T-helper 2 cell treated with Interferon-gamma antibody and Interleukin-4, amounts not matched to agents 5 μg/mL and 100 μg/mL, for 36 hours (primary cell): ENCODE measurements around the gene PPP2R5D.

Source experiments
- DNase-seq: peaks from one replicate; pipeline ENCODE4 v3.0.0; 2021; ENCODE audit warnings: low spot score
- H3K27ac Mint-ChIP-seq: one replicate; pipeline ENCODE4 v1.8.0; 2021; ENCODE audit warnings: mild to moderate bottlenecking, mixed read lengths
- H3K27me3 Mint-ChIP-seq: one replicate; pipeline ENCODE4 v1.8.0; 2021; ENCODE audit warnings: low read depth, mixed read lengths
- H3K36me3 Mint-ChIP-seq: one replicate; pipeline ENCODE4 v1.8.0; 2021; ENCODE audit warnings: low read depth, mixed read lengths
- H3K4me1 Mint-ChIP-seq: one replicate; pipeline ENCODE4 v1.8.0; 2021; ENCODE audit warnings: low read depth, mixed read lengths
- H3K4me3 Mint-ChIP-seq: one replicate; pipeline ENCODE4 v1.8.0; 2022; ENCODE audit warnings: mild to moderate bottlenecking, moderate library complexity, mixed read lengths
- H3K9me3 Mint-ChIP-seq: one replicate; pipeline ENCODE4 v1.8.0; 2021; ENCODE audit warnings: mixed read lengths

PPP2R5D gene

DNA sequence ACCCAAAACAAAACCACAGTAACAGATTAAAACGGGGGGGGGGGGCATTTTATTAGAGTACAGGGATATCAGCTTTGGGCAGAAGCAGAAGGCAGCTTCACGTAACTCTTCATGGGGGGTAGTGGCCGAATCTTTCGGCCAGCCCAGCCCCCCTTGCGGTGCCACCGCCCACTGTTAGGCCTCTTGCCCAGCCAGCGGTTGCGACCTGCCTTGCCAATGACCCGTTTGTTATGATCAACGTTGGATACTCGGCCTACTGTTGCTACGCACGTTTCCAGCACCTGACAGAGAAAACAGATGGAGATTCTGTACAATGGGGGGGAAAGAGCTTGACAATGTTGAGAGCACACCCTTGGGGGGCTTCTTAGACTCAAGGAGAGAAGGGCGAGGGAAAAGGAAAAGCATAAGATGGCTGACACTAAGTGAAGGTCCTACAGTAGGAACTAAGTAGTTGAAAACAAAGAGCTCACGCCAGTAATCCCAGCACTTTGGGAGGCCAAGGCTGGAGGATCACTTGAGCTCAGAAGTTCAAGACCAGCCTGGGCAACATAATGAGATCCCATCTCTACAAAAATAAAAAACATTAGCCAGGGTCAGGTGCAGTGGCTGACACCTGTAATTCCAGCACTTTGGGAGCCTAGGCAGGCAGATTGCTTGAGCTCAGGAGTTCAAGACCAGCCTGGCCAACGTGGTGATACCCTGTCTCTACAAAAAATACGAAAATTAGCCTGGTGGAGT lies 70.0 kb downstream of the PPP2R5D start:
- no peak for DNase-seq
- Mint-ChIP-seq H3K27me3 (no peaks in the 10 kb centered on the region), H3K27ac (peak overlapping the region; percentile 99), H3K4me3 (peak overlapping the region; percentile 99), H3K4me1 (peaks cover 43% of the 10 kb centered on the region), H3K36me3 (peaks cover 34% of the 10 kb centered on the region), H3K9me3 (no peaks in the 10 kb centered on the region)

DNA sequence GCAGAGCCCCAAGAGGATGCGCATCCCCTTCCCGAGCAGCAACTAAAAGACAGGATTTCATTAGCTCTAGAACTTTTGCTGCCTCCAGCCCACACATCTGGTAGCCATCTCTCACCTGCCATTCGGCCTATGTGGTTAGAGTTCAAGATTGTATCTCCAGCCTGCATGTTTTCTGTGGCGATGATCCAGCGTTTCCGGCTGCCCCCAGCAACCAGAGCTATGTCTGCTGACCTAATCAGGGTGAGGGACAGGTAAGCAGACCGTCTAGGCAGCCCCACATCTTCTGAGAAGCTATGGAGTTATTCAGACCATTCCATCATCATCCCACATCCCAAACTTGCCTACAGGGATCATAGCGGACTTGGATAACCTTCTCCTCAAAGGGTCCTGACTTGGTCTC lies 71.6 kb downstream of the PPP2R5D start:
- H3K36me3 Mint-ChIP-seq: peaks cover 24% of the 10 kb centered on the region
- H3K27ac Mint-ChIP-seq: peak overlapping the region; percentile 11
- H3K9me3 Mint-ChIP-seq: no peaks in the 10 kb centered on the region
- H3K4me3 Mint-ChIP-seq: no peak overlapping the region
- DNase-seq: no peak
- H3K4me1 Mint-ChIP-seq: peaks cover 46% of the 10 kb centered on the region
- H3K27me3 Mint-ChIP-seq: no peaks in the 10 kb centered on the region

DNA sequence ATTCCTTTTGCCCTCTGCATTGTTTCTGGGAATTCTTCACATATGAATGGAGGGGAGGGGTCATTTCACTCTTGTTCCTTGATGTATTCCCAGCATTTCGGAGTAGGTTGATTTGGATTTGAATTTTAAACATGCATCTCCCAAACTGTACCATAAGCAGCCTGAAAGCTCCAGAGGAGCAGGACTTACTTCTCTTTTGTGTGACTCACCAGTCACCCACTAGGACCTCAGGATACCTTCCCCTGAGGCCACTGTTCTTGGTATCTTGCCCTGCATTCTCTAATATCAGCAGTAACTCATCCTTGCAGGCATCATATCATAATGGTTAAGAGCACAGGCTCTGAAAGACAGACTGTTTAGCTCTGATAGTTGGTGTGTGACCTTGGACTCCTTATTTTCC lies 74.2 kb downstream of the PPP2R5D start:
- peaks cover 18% of the 10 kb centered on the region for H3K36me3 Mint-ChIP-seq
- no peaks in the 10 kb centered on the region for H3K9me3 Mint-ChIP-seq
- H3K4me1 Mint-ChIP-seq: peaks cover 30% of the 10 kb centered on the region
- no peak for DNase-seq
- peak overlapping the region; percentile 98 for H3K27ac Mint-ChIP-seq
- no peaks in the 10 kb centered on the region for H3K27me3 Mint-ChIP-seq
- H3K4me3 Mint-ChIP-seq: peak overlapping the region; percentile 97

DNA sequence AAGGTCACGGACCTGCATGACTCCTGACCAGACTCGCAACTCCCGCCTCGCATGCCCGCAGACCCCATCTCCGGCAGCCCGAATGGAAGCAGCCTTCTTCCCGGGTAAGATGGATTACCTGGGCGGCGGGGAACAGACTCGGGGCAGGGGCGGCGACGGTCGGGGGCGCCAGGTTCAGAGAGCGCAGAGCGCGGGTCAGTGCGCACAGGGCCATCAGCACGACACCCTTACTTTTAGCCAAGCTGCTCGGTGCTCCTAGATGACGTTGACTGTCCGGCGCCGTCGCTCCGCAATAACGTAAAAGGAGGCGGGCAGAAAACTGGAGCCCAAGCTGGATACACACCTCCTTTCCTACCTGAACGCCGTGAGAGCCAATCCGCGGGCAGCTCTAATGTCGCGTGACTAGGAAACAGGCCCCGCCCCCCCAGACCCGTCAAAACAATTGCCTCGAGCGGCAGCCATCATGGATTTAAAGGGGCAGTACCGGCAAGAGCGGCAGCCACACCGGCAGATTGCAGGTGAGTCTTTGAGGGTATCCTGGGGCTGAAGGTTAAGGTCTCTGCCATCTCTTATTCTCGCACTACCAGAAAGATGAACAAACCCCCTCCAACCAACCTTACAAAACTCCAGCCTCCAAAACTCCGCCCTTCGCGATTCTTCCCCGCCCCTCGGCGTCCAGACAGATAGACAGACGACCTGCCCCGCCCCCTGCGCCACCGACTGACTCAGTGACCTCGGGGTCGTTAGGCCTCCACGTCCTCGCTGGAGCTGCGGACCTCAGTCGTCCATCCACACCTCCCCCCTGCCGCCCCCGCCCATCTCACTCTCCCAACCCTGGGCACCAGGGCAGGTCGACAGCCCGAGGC lies 75.0 kb downstream of the PPP2R5D start, which contains the start of the genes KLC4 and MRPL2:
Gene KLC4 (plus strand): TSS at position 464 of the 866 bp plus-strand sequence. CDS start 1,705 bp downstream, outside the sequence.
Gene MRPL2 (minus strand): TSS at position 267 of the 866 bp plus-strand sequence. CDS start 53 bp downstream, at position 214.
- Mint-ChIP-seq H3K9me3 (no peaks in the 10 kb centered on the region), H3K36me3 (peaks cover 15% of the 10 kb centered on the region), H3K4me3 (peak within 1 kb of the TSS; percentile 97), H3K27me3 (no peaks in the 10 kb centered on the region), H3K27ac (peak within 1 kb of the TSS; percentile 98), H3K4me1 (peaks cover 24% of the 10 kb centered on the region)
- DNase-seq: peak; percentile 98

DNA sequence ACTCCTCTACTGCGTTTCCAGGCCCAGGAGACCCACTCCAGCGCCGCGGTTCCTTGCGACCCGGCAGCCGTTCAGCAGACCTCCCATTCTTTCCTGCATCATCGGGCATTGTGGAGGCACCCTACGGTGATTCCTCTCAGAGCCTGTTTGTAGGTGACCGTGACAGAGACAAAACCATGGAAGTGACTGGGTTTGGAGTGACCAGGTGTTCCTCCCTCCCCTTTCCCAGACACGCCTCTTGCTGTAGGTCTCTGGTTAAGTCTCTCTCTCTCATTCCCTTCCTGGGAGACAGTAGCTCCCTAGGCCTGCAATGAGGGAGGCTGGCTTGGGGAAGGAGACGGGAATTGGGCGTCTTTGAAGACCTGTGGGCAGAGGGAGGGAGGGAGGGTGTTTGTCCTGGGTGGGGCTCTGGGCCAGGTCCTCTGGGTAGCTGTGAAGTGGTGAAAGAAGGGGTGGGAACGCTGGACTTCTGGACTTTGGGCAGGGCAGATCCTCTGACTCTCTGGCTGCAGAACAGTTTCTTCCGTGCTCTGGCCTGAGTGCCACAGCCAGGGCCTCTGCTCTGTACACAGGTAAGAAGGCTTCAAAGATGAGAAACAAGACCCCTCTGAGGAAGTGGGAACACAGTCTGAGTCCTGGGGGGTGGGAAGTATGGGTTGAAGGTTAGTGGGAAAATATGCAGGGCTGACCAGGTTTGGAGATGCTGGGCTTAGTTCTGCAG lies 75.8 kb downstream of the PPP2R5D start:
- H3K4me1 Mint-ChIP-seq: peaks cover 24% of the 10 kb centered on the region
- H3K36me3 Mint-ChIP-seq: peaks cover 15% of the 10 kb centered on the region
- H3K9me3 Mint-ChIP-seq: no peaks in the 10 kb centered on the region
- H3K4me3 Mint-ChIP-seq: peak overlapping the region; percentile 97
- peak overlapping the region; percentile 98 for H3K27ac Mint-ChIP-seq
- no peaks in the 10 kb centered on the region for H3K27me3 Mint-ChIP-seq
- DNase-seq: no peak

DNA sequence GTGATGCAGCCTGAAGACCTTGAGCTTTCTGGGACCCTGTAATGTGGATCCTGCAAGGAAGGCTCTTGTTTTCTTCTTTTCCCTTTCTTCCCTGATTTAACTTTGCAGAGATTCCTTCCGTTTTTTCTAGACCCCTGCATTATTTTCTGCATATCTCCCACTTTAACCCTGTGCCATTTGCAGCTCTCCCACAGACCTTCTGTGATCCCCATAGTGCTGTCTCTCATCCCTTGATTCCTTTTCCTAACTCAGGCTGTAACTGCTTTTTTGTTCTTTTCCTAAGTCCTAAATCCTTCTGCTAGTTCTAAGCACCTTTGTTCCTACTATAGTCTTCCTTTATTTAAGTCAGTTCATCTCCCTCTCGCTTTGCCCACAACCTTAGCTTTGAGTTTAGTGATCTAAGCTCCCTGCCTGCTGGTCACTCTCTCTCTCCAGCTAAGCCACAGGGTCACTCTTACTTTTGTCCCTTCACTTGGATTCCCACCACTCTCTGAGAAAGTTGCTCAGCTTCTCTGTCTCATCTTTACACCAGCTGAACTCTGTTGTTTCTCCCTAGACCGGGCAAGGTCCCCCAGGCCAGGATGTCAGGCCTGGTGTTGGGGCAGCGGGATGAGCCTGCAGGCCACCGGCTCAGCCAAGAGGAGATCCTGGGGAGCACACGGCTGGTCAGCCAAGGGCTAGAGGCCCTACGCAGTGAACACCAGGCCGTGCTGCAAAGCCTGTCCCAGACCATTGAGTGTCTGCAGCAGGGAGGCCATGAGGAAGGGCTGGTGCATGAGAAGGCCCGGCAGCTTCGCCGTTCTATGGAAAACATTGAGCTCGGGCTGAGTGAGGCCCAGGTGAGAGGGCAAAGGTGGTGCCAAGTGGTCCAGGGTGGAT lies 76.6 kb downstream of the PPP2R5D start:
- Mint-ChIP-seq H3K27me3 (no peaks in the 10 kb centered on the region), H3K27ac (peak overlapping the region; percentile 65), H3K36me3 (peaks cover 8% of the 10 kb centered on the region), H3K4me1 (peaks cover 24% of the 10 kb centered on the region), H3K9me3 (no peaks in the 10 kb centered on the region), H3K4me3 (peak overlapping the region; percentile 97)
- DNase-seq: no peak

DNA sequence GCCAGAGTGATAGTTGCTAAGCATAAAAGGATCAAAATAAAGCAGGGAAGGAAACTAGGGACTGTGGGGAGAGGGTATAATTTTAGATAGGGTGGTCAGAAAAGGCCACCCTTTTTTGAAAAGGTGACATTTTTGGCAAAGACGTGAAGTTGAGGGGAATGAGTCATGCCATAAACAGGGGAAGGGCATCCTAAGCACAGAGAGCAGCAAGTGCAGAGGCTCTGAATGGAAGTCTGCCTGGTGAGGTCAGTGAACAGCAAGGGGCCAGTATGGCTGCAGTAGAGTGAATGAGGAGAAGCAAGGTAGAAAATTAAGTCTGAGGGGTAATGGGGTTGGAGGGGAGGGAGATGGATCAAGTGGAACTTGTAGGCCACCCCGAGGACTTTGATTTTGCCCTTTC lies 77.5 kb downstream of the PPP2R5D start:
- Mint-ChIP-seq H3K4me3 (no peak overlapping the region), H3K36me3 (peaks cover 5% of the 10 kb centered on the region), H3K27me3 (no peaks in the 10 kb centered on the region), H3K9me3 (no peaks in the 10 kb centered on the region), H3K27ac (no peak overlapping the region), H3K4me1 (peaks cover 24% of the 10 kb centered on the region)
- no peak for DNase-seq
